HUES64 (cell line): ENCODE measurements around the gene DIAPH3.
A peak's percentile ranks its signal among the peaks of the same experiment; 100 is the strongest.

Experiments used
- H3K27ac ChIP-seq: 2 replicates; pipeline ENCODE4 v1.7.0; 2013; ENCODE audit warnings: low read depth, low read length, inconsistent platforms
- H3K27me3 ChIP-seq: 2 replicates; pipeline ENCODE4 v1.6.1; 2013; ENCODE audit warnings: mild to moderate bottlenecking, low read length; ENCODE audit not compliant: insufficient read depth
- H3K36me3 ChIP-seq: 2 replicates; pipeline ENCODE4 v1.6.1; 2013; ENCODE audit warnings: mild to moderate bottlenecking, low read length; ENCODE audit not compliant: insufficient read depth
- H3K4me1 ChIP-seq: 2 replicates; pipeline ENCODE4 v1.6.1; 2013; ENCODE audit warnings: mild to moderate bottlenecking, low read length, moderate library complexity; ENCODE audit not compliant: insufficient read depth
- H3K4me3 ChIP-seq: 2 replicates; pipeline ENCODE4 v1.5.1; 2013; ENCODE audit warnings: mild to moderate bottlenecking, low read length, moderate library complexity
- H3K9ac ChIP-seq: 2 replicates; pipeline ENCODE4 v1.6.1; 2013; ENCODE audit warnings: mild to moderate bottlenecking, low read depth, low read length
- H3K9me3 ChIP-seq: 2 replicates; pipeline ENCODE4 v1.6.1; 2013; ENCODE audit warnings: low read depth, low read length; ENCODE audit not compliant: insufficient read depth
- WGBS: fragments of 150-250, 120-280 bp; methylation state at CpG from one replicate; pipeline ENCODE4 v1.1.7; 2013; ENCODE audit warnings: missing lambda C conversion rate; 5-methylcytosine and 5-hydroxymethylcytosine counted together

The DIAPH3 gene

GRCh38 chr13:59834801-59835200 is 328.9 kb downstream of the DIAPH3 start:
- Histone ChIP-seq H3K36me3 (peaks cover 10% of the 10 kb centered on the region; the same call in 1 of the 2 replicates), H3K4me1 (peaks cover 11% of the 10 kb centered on the region), H3K9ac (no peak overlapping the region), H3K9me3 (no peaks in the 10 kb centered on the region), H3K27ac (no peak overlapping the region), H3K27me3 (no peaks in the 10 kb centered on the region), H3K4me3 (no peak overlapping the region)

GRCh38 chr13:59829690-59830089 is 334.0 kb downstream of the DIAPH3 start:
- H3K4me3 ChIP-seq: no peak overlapping the region
- no peaks in the 10 kb centered on the region for H3K36me3 ChIP-seq
- no peaks in the 10 kb centered on the region for H3K27me3 ChIP-seq
- H3K9ac ChIP-seq: no peak overlapping the region
- H3K27ac ChIP-seq: no peak overlapping the region
- no peaks in the 10 kb centered on the region for H3K9me3 ChIP-seq
- peaks cover 8% of the 10 kb centered on the region for H3K4me1 ChIP-seq

- no peaks in the 10 kb centered on the region for H3K4me1 ChIP-seq
- no peak overlapping the region for H3K4me3 ChIP-seq
- H3K9ac ChIP-seq: no peak overlapping the region
- WGBS: 89% methylated on average over 1 of the region's 1 CpG
- H3K27me3 ChIP-seq: no peaks in the 10 kb centered on the region
- no peaks in the 10 kb centered on the region for H3K9me3 ChIP-seq
- H3K36me3 ChIP-seq: no peaks in the 10 kb centered on the region
- no peak overlapping the region for H3K27ac ChIP-seq
Measured at GRCh38 chr13:59823486-59823885, 340.2 kb downstream of the DIAPH3 start.

- peaks cover 11% of the 10 kb centered on the region; the same call in 1 of the 2 replicates for H3K4me1 ChIP-seq
- 98% methylated on average over 3 of the region's 3 CpGs for WGBS
- no peak overlapping the region for H3K27ac ChIP-seq
- no peaks in the 10 kb centered on the region for H3K27me3 ChIP-seq
- H3K9me3 ChIP-seq: no peaks in the 10 kb centered on the region
- H3K4me3 ChIP-seq: no peak overlapping the region
- no peaks in the 10 kb centered on the region for H3K36me3 ChIP-seq
- no peak overlapping the region for H3K9ac ChIP-seq
Measured at GRCh38 chr13:59809564-59809963, 354.2 kb downstream of the DIAPH3 start.

- peaks cover 11% of the 10 kb centered on the region; the same call in 1 of the 2 replicates for H3K4me1 ChIP-seq
Measured at GRCh38 chr13:59806801-59807200, 356.9 kb downstream of the DIAPH3 start.

GRCh38 chr13:59801107-59801880 is 362.4 kb downstream of the DIAPH3 start:
- Histone ChIP-seq H3K36me3 (no peaks in the 10 kb centered on the region), H3K27me3 (no peaks in the 10 kb centered on the region), H3K9ac (no peak overlapping the region), H3K4me1 (peaks cover 16% of the 10 kb centered on the region; the same call in 1 of the 2 replicates), H3K4me3 (no peak overlapping the region), H3K9me3 (no peaks in the 10 kb centered on the region), H3K27ac (no peak overlapping the region)

More at GRCh38 chr13:59806801-59807200, 356.9 kb downstream of the DIAPH3 start:
- H3K27me3 ChIP-seq: no peaks in the 10 kb centered on the region
- no peak overlapping the region for H3K27ac ChIP-seq
- H3K36me3 ChIP-seq: no peaks in the 10 kb centered on the region
- no peaks in the 10 kb centered on the region for H3K9me3 ChIP-seq
- H3K4me3 ChIP-seq: no peak overlapping the region
- H3K9ac ChIP-seq: no peak overlapping the region

- Histone ChIP-seq H3K4me3 (no peak overlapping the region), H3K36me3 (no peaks in the 10 kb centered on the region), H3K9ac (no peak overlapping the region), H3K4me1 (peaks cover 49% of the 10 kb centered on the region), H3K9me3 (no peaks in the 10 kb centered on the region), H3K27ac (peak overlapping the region; percentile 88), H3K27me3 (no peaks in the 10 kb centered on the region)
- WGBS: 72% methylated on average over 1 of the region's 2 CpGs
Measured at GRCh38 chr13:59793107-59793506, 370.6 kb downstream of the DIAPH3 start.

- Histone ChIP-seq H3K9me3 (no peaks in the 10 kb centered on the region), H3K9ac (no peak overlapping the region), H3K27ac (no peak overlapping the region), H3K27me3 (no peaks in the 10 kb centered on the region), H3K4me3 (no peak overlapping the region), H3K4me1 (peaks cover 57% of the 10 kb centered on the region), H3K36me3 (no peaks in the 10 kb centered on the region)
- 53% methylated on average over 2 of the region's 2 CpGs for WGBS
Measured at GRCh38 chr13:59790626-59791025, 373.1 kb downstream of the DIAPH3 start.

- WGBS: 91% methylated on average over 6 of the region's 6 CpGs
- H3K27me3 ChIP-seq: no peaks in the 10 kb centered on the region
- no peak overlapping the region for H3K9ac ChIP-seq
- no peaks in the 10 kb centered on the region for H3K36me3 ChIP-seq
- no peaks in the 10 kb centered on the region for H3K9me3 ChIP-seq
- H3K27ac ChIP-seq: no peak overlapping the region
- peaks cover 57% of the 10 kb centered on the region for H3K4me1 ChIP-seq
- no peak overlapping the region for H3K4me3 ChIP-seq
Measured at GRCh38 chr13:59789558-59789957, 374.2 kb downstream of the DIAPH3 start.

- H3K4me1 ChIP-seq: peaks cover 46% of the 10 kb centered on the region
- H3K27ac ChIP-seq: no peak overlapping the region
- no peaks in the 10 kb centered on the region for H3K36me3 ChIP-seq
- 0 out of 2 replicates have a peak overlapping the region, but pooled peaks have one; percentile 15 for H3K9ac ChIP-seq
- no peak overlapping the region for H3K4me3 ChIP-seq
- no peaks in the 10 kb centered on the region for H3K27me3 ChIP-seq
- H3K9me3 ChIP-seq: no peaks in the 10 kb centered on the region
Measured at GRCh38 chr13:59787679-59788078, 376.0 kb downstream of the DIAPH3 start.

GRCh38 chr13:59782696-59783095 is 381.0 kb downstream of the DIAPH3 start:
- no peak overlapping the region for H3K9ac ChIP-seq
- H3K27me3 ChIP-seq: no peaks in the 10 kb centered on the region
- H3K9me3 ChIP-seq: no peaks in the 10 kb centered on the region
- H3K4me1 ChIP-seq: peaks cover 3% of the 10 kb centered on the region
- no peak overlapping the region for H3K4me3 ChIP-seq
- no peak overlapping the region for H3K27ac ChIP-seq
- WGBS: 92% methylated on average over 4 of the region's 4 CpGs
- no peaks in the 10 kb centered on the region for H3K36me3 ChIP-seq

- H3K9ac ChIP-seq: no peak overlapping the region
- no peaks in the 10 kb centered on the region for H3K36me3 ChIP-seq
- no peaks in the 10 kb centered on the region for H3K9me3 ChIP-seq
- H3K27ac ChIP-seq: no peak overlapping the region
- no peaks in the 10 kb centered on the region for H3K27me3 ChIP-seq
- no peak overlapping the region for H3K4me3 ChIP-seq
- no peaks in the 10 kb centered on the region for H3K4me1 ChIP-seq
- WGBS: 93% methylated on average over 2 of the region's 2 CpGs
Measured at GRCh38 chr13:59780058-59780457, 383.7 kb downstream of the DIAPH3 start.
